Stimulated activated naive CD4-positive, alpha-beta T cell (primary cell): ENCODE results near the gene KLK11.

Experiments used
- DNase-seq, 6 experiments: peaks; one replicate each; lab custom pipeline; 2025; lab: John Stamatoyannopoulos, UW

The KLK11 gene

DNA sequence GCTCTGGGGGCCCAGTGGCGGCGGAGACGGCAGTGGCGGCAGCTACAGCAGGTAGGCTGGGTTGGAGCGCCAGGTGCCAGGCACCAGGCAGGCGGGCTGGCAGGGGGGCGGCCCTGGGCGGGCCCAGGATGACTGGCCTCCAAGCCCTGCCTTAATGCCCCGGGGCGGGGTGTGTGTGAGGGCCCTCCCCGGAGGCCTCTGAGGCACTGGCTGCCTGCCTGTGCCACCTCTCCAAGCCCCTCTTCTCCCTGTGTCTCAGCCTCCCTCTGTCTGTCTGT lies at the start of gene KLK11:
Gene KLK11 (minus strand): TSS at position 63 of the 278 bp plus-strand sequence. CDS start 985 bp downstream, outside the sequence.
- no peak for DNase-seq

GRCh38 chr19:51075998-51076397 lies 49.6 kb upstream of the KLK11 start:
- DNase-seq, result no peak

DNA sequence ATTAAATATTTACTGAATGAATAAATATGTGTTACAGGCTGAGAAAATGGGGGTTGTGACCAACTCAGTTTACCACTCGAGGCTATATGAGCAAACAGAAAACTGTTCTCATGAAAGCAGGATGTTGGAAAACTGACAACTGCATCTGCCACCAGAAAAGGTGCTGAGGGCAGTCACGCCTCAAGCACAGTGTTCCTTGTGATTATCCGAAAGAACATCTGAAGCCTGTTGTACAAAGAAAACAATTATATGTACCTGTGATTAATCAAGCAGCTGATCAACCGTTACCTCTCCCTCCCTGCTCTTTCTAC lies 44.6 kb upstream of the KLK11 start:
- no peak for DNase-seq

DNA sequence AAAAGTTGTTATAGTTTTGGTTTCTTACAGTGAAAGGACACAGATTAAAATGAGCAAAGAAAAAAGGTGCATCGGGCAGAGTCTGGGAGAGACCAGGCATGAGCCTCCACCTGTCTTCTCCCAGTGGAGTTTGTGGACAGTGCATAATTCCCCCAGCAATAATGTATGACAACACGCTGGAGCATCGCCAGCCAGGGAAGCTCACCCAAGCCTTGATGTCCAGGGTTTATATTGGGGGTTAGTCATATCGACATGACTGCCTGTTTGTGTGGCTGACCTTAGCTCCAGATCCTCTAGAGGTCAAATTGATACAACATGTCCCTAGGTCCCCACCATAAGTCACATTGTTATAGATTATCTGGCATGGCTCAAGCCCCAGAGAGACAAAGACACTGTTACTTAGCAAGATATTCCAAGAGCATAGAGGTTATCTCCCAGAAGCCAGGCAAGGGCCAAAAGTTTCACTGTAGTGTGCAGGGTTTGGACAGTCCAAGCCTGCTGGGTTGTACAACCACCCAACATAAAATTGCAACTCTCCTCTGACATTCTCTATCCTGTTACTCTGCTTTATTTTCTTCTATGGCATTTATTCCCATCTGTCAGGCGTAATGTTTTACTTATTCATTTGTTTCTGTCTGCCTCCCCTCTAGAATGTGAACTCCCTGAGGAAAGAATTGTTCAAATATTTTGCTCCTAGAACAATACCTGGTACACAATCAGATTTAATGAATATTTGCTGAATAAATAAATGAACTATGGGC lies 44.1 kb upstream of the KLK11 start:
- DNase-seq, result no peak

DNA sequence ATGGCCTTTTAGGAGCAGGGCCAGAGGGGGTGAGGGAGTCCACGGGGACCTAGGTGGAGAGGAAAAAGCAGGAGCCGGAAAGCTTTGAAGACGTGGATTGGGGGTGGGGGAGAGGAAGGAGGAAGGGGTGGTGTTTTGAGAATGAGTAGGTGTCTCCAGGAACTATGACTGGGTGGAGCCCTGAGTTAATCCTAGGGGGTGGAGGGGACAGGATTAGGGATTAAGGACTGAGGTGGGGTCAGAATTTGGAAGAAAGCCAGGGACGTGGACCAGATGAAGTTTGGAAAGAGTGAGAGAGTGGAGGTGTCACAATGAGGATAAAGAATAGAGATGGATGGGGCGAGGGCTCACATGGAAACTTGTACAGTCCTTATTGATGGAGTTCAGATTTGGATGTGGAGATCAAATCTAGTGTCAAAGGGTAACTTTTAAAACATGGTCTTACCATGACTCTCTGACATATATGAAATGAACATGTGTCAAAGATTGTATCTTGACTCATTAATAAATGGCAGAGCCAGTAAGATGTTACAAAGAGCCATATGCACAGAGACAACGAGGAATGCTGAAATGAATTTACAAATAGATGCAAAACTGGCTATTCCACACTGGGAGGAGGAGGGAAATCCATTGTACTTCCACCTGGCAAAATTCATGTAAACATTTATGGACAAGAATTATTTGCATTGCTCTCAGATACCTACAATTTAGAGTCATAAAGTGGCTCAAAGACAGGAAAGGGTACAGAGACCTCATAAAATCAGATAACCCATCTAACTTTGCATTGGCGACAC lies 40.2 kb upstream of the KLK11 start:
- no peak for DNase-seq

DNA sequence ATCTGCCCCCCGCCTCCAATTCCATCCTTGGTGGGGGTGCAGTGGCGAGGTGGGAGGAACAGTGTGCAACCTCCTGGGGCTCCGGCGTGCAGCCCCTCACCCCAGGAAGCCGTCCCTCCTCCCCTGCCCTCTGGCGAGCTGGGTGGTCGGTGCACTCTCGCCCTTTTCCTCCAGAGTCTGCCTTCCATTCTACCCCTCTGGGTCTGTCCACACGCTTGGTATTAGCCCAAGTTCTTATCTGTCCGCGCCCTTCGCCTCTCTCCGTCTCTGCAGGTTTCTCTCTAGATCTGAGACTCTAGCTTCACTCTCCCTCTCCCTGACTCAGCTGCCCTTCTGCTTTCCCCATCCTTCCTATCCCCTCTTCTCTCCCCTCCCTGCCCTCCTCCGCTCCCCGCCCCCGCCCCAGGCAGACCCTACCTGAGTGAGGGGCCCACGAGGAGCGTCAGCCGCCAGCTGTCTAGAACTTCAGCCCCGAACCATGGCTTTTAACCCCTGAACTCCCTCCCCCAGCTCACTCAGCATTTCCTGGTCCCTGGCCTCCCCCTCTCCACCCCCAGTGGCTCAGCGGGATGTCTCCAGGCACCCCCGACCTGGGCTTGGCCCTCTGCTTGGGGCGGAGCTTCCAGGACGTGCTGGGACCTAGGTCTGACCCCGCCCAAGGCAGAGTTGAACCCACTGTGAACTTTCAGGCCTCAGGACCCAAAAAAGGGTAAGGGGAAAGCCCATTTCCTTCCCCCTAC lies 39.0 kb upstream of the KLK11 start:
- DNase-seq, result no peak

GRCh38 chr19:51064534-51065220 lies 38.3 kb upstream of the KLK11 start, which contains the start of gene KLK13:
KLK13 (minus strand) TSS chr19:51065092; CDS start chr19:51065067, 25 bp downstream.
- no peak for DNase-seq

DNA sequence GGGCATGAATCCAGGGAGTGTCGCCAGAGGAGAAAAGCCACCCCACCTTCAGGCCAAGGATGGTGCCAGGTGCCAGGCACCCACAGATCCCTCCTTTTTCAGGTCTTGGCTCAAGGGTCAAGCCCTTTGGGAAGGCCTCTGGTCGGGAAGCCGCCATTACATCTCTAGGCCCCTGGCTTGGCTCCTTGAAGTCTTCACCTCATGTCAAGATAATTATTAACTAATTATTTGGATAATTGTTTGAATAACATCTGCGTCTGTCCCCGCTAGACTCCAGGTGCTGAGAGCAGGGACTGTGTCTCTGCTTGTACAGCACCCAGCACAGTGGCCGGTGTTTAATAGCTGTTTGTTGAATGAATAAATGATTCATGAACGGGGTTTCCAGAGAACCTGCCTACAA lies 37.2 kb upstream of the KLK11 start:
- DNase-seq, result no peak

GRCh38 chr19:51060973-51061372 lies 34.6 kb upstream of the KLK11 start:
- DNase-seq, result no peak

- DNase-seq, result no peak
These were observed 33.9 kb upstream of the KLK11 start for GRCh38 chr19:51060336-51060735.

DNA sequence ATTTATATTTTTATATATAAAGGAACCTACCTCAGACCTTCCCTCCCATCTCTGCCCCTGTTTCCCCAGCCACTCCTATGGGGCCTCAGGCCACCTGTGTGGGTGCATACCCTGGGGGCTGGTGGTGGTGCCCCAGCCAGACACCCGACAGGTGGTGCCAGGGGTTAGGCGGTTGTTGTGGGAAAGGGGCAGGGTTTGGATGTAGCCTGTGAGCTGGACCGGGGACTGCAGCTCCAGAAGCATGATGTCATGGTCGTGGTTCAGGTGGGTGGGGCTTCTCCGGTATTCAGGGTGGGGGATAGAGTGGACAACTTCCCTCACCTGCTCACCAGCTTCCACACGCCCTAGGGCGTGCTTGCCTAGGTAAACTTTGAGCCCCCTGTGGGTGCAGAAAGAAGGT lies 33.3 kb upstream of the KLK11 start:
- no peak for DNase-seq

DNA sequence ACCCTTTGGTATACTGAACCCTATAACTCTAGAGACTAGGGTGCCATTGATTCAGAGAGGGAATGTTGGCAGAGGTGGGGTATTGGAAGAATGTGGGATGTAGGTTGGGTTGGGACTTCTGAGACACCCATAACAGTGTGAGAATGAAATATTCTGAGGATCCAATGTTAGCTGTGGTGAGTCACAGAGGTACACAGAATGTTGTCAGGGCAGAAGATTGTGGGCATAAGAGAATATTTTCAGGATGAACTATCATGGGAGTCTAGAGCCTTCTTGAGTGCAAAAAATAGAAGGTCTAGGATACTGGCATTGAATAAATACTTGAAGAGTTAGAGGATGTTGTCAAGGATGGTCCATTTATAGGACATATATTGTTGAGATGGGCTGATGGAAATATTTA lies 29.4 kb upstream of the KLK11 start:
- DNase-seq, result no peak

DNA sequence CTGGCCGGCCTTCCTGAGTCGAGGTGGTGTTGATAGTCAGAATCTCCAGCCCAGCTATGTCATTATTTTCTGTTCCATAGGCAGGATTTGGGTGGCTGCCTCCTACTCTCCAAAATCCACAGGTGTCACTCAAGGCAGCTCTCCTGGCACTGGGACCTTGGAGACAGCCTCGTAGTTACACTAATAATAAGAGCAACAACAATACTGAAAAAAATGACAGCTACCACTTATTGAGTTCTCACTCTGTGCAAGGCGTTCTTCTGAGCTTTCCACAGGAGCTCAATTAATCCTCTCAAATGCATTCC lies 20.6 kb upstream of the KLK11 start:
- no peak for DNase-seq

DNA sequence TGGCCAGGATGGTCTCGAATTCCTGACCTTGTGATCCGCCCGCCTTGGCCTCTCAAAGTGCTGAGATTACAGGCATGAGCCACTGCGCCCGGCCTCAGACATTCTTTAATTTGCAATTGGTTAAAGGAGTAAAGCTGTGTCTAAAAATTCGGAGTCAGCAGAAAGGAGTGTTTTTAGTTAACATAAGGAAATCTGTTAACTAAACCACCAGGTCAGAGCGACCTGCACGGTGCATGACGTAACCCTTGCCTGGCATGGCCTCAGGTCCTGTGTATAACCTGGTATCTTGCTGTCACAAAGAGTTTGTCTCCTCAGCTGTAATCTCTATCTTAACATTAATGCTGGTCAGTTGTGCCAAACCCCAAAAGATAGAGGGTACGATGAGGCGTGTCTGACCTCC lies 17.9 kb upstream of the KLK11 start:
- DNase-seq, result no peak

DNA sequence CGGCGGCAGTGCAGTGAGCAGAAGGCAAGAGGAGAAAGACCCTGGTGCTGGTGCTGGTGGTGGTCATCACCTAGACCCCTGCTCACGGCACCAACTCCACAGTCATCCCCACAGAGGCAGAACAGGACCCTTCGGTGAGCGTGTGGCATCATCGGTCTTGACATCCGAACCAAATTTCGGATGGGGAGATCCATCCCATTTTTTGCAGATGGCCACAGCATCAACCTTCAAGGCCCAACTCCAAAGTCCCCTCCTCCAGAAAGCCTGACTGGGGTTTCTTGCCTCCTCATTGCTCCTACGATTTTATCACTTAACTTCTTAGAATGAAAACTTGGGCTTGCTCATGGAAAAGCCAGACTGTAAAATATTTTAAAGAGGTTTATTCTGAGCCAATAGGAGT lies 17.1 kb upstream of the KLK11 start:
- no peak for DNase-seq

DNA sequence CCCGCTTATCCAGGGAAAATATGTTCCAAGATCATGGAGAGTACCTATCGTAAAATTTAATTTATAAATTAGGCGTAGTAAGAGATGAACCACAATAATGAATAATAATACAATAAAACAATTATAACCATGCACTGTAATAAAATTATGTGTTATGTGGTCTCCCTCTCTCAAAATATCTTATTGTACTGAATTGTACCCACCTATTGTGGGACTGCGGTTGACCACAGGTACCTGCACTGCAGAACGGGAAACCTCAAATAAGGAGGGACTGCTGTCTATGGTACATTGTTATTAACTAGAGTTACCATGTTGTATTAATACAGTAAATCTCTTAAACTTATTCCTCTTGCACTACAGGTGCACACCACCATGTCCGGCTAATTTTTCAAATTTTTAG lies 13.7 kb upstream of the KLK11 start:
- no peak for DNase-seq

- DNase-seq, result no peak
These were observed 10.1 kb upstream of the KLK11 start for GRCh38 chr19:51036519-51036918.

DNA sequence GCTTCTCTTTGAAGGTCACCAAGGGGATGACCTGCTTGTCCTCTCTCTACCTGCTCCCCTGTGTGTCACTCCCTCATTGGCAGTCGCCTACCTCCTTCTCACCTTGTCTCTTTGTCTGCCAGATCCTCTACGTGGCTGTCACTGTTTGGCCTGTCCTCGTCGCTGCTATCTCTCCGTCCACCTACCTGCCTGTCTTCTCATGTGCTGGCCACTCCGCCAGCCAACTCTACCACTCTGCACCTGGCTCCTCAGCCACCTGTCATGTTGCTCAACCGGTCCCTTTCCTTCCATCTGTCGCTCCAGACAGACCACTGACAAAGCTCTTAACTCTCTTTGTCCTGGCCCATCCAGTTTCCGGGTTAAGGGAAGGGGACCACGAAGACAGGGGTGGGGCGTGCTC lies 8.3 kb upstream of the KLK11 start, which contains the start of gene KLK12:
Gene KLK12 (minus strand): TSS at position 299 of the 400 bp plus-strand sequence. CDS start 381 bp downstream, outside the sequence.
- DNase-seq, result no peak

DNA sequence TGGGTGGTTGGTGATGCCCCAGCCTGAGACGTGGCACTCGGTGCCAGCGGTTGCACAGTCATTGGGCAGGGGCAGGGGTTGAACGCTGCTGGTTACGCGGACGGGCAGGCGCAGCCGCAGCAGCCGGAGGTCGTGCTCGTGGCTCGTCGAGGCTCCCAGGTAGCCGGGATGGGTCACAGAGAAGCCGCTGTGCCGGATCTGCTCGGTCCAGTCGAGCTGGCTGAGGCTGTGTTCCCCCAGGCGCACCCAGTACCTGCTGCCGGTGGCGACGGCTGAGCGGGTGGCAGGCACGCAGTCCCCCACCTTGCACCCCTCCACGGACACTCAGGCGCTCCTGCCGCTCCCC lies 5.4 kb upstream of the KLK11 start:
- no peak for DNase-seq

DNA sequence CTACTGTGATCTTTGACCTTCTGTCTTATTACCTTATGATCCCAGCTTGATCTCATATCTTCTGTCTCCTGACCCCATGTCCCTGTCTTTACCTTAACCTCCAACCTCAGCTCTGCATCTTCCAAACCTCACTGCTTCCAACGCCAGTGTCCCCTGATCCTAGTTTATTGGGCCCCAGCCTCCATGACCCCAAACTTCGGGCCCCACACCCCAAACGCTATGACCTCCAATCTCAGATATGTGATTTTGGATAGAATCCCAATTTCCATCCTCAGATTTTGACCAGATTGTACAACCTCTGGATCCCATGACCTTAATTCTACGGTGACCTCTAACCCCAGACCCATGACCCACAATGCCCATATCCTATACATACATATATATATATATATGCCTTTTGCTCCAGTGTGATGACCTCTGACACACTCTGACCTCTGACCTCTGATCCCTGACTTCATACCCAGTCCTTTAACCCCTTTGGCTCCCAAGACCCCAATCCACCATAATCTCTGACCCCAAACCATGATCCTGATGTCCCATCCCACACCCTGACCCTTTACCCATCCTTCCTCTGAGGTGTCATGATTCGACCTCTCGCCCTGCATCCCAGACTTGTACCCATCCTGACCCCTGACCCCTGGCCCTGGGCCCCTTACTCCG lies 4.9 kb upstream of the KLK11 start:
- no peak for DNase-seq

- DNase-seq, result no peak
These were observed 4.2 kb upstream of the KLK11 start for GRCh38 chr19:51030631-51031030.

DNA sequence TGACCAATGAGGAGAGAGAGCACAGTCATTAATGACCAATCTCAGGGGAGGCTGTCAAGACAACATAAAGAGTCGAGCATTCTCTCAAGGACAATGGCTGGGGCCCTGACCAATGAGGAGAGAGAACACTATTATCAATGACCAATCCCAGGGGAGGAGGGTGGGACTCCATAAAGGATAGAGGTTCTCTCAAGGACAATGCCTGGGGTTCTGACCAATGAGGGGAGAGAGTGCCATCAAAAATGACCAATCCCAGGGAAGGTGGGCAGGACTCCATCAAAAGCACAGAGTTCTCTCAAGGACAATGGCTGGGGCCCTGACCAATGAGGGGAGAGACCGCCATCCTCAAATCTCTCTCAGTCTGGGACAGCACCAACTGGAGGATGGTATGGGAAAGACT lies 3.3 kb upstream of the KLK11 start:
- no peak for DNase-seq
